Activated CD8-positive, alpha-beta T cell treated with anti-CD3 and anti-CD28 coated beads, Interleukin-2, amount 10 ng/mL, durations not matched to agents 7 days and 5 days (primary cell): ENCODE measurements around the gene SREBF2. TPM values are rescaled to one million over a fixed set of nuclear protein-coding genes. Genes with fewer than 3 reads are reported as not detected.

ENCODE experiments used
- ATAC-seq: fragments of 150-1000 bp; cut with Tn5 transposase; one replicate; pipeline ENCODE4 v1.10.0; 2021; ENCODE audit warnings: moderate library complexity
- CTCF ChIA-PET: fragments of 350-600 bp; sonication (Branson Sonifier 250); formaldehyde crosslinking; loops from one replicate; lab custom pipeline; 2021; ENCODE audit warnings: antibody characterized with exemption; lab: Charles Lee
- POLR2A ChIA-PET: fragments of 350-600 bp; sonication (Branson Sonifier 250); formaldehyde crosslinking; loops from one replicate; lab custom pipeline; 2021; ENCODE audit warnings: antibody characterized with exemption; lab: Charles Lee
- DNase-seq: peaks from one replicate; pipeline ENCODE4 v3.0.0-alpha.2; 2020
- H3K27ac Mint-ChIP-seq: one replicate; pipeline ENCODE4 v1.8.0; 2021; ENCODE audit warnings: mild to moderate bottlenecking, mixed read lengths
- H3K27me3 Mint-ChIP-seq: one replicate; pipeline ENCODE4 v1.8.0; 2021; ENCODE audit warnings: low read depth, mixed read lengths
- H3K36me3 Mint-ChIP-seq: one replicate; pipeline ENCODE4 v1.8.0; 2021; ENCODE audit warnings: low read depth, mixed read lengths
- H3K4me1 Mint-ChIP-seq: one replicate; pipeline ENCODE4 v1.8.0; 2021; ENCODE audit warnings: low read depth, mixed read lengths
- H3K4me3 Mint-ChIP-seq: one replicate; pipeline ENCODE4 v1.8.0; 2021; ENCODE audit warnings: mild to moderate bottlenecking, mixed read lengths
- H3K9me3 Mint-ChIP-seq: one replicate; pipeline ENCODE4 v1.8.0; 2022; ENCODE audit warnings: mixed read lengths; ENCODE audit not compliant: insufficient read depth
- total RNA-seq, 2 experiments: library from RNA; stranded (reverse); gene quantifications; one replicate each; pipeline ENCODE4 v1.2.3, GENCODE V29; 2021

The SREBF2 gene
- total RNA-seq, 2 experiments from 2014 or later, result 93.0 to 93.7 TPM

DNA sequence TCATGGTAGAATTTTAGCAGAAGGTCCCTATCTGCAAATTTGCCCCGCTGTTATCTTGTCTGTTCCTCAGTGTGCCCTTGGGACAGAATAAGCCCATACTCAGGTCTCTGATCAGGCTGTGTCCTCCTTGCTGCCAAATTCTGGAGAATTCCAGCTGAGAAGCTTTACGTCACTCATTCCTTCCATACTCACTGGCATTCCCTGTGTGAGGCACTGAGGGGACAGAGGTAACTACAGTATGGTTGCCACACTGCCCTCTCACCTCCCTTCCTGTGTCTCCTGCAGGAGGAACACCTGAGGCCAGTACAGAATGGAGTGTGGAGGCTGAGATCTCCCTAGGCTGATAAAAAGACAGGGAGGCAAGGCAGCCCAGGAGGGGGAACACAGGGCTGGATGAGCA lies 50.5 kb downstream of the SREBF2 start:
- no peak overlapping the region for H3K27ac Mint-ChIP-seq
- ChIA-PET POLR2A (no interaction called here), CTCF (no interaction called here)
- H3K36me3 Mint-ChIP-seq, result peaks cover 67% of the 10 kb centered on the region
- DNase-seq, result no peak
- H3K4me1 Mint-ChIP-seq, result peaks cover 5% of the 10 kb centered on the region
- no peaks in the 10 kb centered on the region for H3K9me3 Mint-ChIP-seq
- H3K4me3 Mint-ChIP-seq, result no peak overlapping the region
- no peaks in the 10 kb centered on the region for H3K27me3 Mint-ChIP-seq
- peak; percentile 8 for ATAC-seq

- ChIA-PET POLR2A (interaction anchor here (0.7 kb wide), 1 partner anchor 10 kb away, joined by 8 read pairs; no protein-coding TSS in a partner anchor), CTCF (interaction anchor here (0.9 kb wide), 1 partner anchor 9 kb away, joined by 3 read pairs; no protein-coding TSS in a partner anchor)
- ATAC-seq (no peak), DNase-seq (no peak)
- peaks cover 65% of the 10 kb centered on the region for H3K36me3 Mint-ChIP-seq
- H3K27ac Mint-ChIP-seq, result no peak overlapping the region
- H3K9me3 Mint-ChIP-seq, result no peaks in the 10 kb centered on the region
- no peak overlapping the region for H3K4me3 Mint-ChIP-seq
- no peaks in the 10 kb centered on the region for H3K27me3 Mint-ChIP-seq
- peaks cover 5% of the 10 kb centered on the region for H3K4me1 Mint-ChIP-seq
Measured at GRCh38 chr22:41885116-41885515, 52.2 kb downstream of the SREBF2 start.

- no peaks in the 10 kb centered on the region for H3K27me3 Mint-ChIP-seq
- no peak overlapping the region for H3K4me3 Mint-ChIP-seq
- DNase-seq (no peak), ATAC-seq (no peak)
- H3K27ac Mint-ChIP-seq, result no peak overlapping the region
- ChIA-PET POLR2A (interaction anchor here (0.7 kb wide), 1 partner anchor 10 kb away, joined by 8 read pairs; no protein-coding TSS in a partner anchor), CTCF (interaction anchor here (0.9 kb wide), 1 partner anchor 9 kb away, joined by 3 read pairs; no protein-coding TSS in a partner anchor)
- H3K4me1 Mint-ChIP-seq, result peaks cover 5% of the 10 kb centered on the region
- H3K36me3 Mint-ChIP-seq, result peaks cover 67% of the 10 kb centered on the region
- no peaks in the 10 kb centered on the region for H3K9me3 Mint-ChIP-seq
Measured at GRCh38 chr22:41885516-41885915, 52.6 kb downstream of the SREBF2 start.

DNA sequence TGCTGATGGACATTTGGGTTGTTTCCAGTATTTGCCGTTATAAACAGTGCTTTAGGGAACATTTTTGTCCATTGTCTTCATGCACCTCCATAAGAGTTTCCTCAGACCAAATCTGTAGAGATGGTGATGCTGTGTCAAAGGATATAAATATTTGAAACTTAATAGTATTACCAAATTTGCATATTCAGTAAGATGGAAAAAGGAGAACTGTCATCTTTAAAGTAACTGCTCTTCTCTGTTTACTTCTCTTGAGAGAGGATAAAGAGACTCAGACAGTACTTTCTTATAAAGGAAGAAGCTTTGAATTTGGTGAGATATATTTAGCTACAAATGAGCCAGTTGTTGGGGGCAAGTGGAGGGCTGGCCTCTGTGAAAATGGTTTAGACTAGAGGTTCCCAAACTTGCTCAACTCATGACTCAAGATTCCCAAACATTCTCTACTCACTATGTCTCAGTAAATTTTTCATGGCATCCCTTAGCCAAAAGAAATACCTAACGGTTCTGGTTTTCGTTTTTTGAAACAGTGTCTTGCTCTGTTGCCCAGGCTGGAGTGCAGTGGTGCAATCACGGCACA lies 55.8 kb downstream of the SREBF2 start:
- ATAC-seq (no peak), DNase-seq (no peak)
- Mint-ChIP-seq H3K9me3 (no peaks in the 10 kb centered on the region), H3K36me3 (peaks cover 58% of the 10 kb centered on the region), H3K4me3 (no peak overlapping the region), H3K27me3 (no peaks in the 10 kb centered on the region), H3K4me1 (no peaks in the 10 kb centered on the region), H3K27ac (no peak overlapping the region)
- ChIA-PET POLR2A (no interaction called here), CTCF (interaction anchor here (1.0 kb wide), 2 partner anchors 26 to 37 kb away, joined by 3 read pairs; no protein-coding TSS in a partner anchor)

GRCh38 chr22:41891407-41891806 lies 58.5 kb downstream of the SREBF2 start:
- Mint-ChIP-seq H3K36me3 (peaks cover 49% of the 10 kb centered on the region), H3K9me3 (no peaks in the 10 kb centered on the region), H3K27ac (no peak overlapping the region), H3K4me1 (no peaks in the 10 kb centered on the region), H3K27me3 (no peaks in the 10 kb centered on the region), H3K4me3 (no peak overlapping the region)
- ChIA-PET CTCF (no interaction called here), POLR2A (no interaction called here)
- ATAC-seq (no peak), DNase-seq (no peak)

DNA sequence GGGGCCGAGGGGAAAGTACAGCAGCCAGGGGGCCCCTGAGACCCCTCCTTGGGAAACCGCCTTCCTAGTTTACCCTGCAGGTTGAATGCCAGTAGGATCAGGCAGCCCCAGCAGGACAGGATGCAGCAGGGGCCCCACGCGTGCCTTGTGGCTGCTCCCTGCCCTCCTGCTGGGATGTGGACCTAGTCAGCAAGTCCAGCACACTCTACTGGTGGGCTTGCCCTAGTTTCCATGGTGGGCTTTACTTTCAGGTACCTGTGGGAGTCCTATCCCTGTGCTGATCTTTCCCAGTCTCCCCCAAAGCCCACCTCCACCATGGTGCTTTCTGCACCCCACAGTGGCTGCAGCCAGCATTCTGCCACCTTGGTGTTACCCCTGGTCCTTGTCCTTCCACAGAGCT lies 59.8 kb downstream of the SREBF2 start:
- H3K27me3 Mint-ChIP-seq, result no peaks in the 10 kb centered on the region
- ATAC-seq (no peak), DNase-seq (no peak)
- no peak overlapping the region for H3K4me3 Mint-ChIP-seq
- ChIA-PET CTCF (no interaction called here), POLR2A (no interaction called here)
- H3K4me1 Mint-ChIP-seq, result no peaks in the 10 kb centered on the region
- H3K36me3 Mint-ChIP-seq, result peaks cover 44% of the 10 kb centered on the region
- no peaks in the 10 kb centered on the region for H3K9me3 Mint-ChIP-seq
- H3K27ac Mint-ChIP-seq, result peak overlapping the region; percentile 8

DNA sequence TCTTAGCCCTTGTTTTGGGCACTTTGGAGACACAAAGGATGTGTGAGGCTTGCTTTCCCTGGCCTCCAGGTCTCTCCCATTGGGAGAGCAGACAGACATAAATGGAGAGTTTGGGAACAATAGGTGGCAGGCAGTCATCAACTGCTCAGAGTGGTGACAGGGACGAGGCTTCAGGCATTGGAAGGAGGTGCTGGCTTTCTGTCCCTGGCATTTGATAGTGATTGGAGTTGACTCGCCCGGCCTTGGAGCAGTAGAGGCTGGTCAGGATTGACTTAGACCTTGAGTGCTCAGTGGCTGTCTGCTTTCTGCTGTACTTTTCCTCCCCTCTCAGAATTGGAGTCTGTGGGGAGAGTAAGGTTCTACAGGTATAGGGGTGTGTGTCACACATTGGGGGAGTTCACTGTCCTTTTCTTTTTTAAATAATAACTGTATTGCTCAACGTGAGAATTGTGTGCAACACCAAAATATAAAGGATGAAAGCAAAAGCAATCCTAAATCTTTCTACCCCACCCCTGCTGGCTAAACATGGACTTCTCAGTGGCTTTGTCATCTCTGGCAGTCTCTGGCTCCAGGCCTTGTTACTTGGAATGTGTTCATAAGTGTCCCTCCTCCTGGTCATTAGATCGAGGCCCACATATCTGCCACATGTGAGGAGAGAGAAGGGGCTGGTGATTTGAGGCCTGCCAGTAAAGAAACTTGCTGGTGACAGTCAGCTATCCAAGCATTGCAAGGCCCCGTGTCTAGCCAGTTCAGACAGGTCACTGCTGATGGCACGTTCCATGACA lies 60.9 kb downstream of the SREBF2 start:
- DNase-seq (no peak), ATAC-seq (no peak)
- Mint-ChIP-seq H3K4me1 (no peaks in the 10 kb centered on the region), H3K4me3 (no peak overlapping the region), H3K27me3 (no peaks in the 10 kb centered on the region), H3K9me3 (no peaks in the 10 kb centered on the region), H3K36me3 (peaks cover 43% of the 10 kb centered on the region), H3K27ac (no peak overlapping the region)
- ChIA-PET CTCF (interaction anchor here (1.1 kb wide), 1 partner anchor 9 kb away, joined by 3 read pairs; no protein-coding TSS in a partner anchor), POLR2A (no interaction called here)

GRCh38 chr22:41898645-41899044 lies 65.7 kb downstream of the SREBF2 start:
- Mint-ChIP-seq H3K9me3 (no peaks in the 10 kb centered on the region), H3K36me3 (peaks cover 38% of the 10 kb centered on the region), H3K4me1 (no peaks in the 10 kb centered on the region), H3K27me3 (no peaks in the 10 kb centered on the region), H3K4me3 (no peak overlapping the region), H3K27ac (no peak overlapping the region)
- DNase-seq (no peak), ATAC-seq (no peak)
- ChIA-PET POLR2A (no interaction called here), CTCF (no interaction called here)

GRCh38 chr22:41899110-41899509 lies 66.2 kb downstream of the SREBF2 start:
- Mint-ChIP-seq H3K4me3 (no peak overlapping the region), H3K27ac (no peak overlapping the region), H3K4me1 (no peaks in the 10 kb centered on the region), H3K36me3 (peaks cover 39% of the 10 kb centered on the region), H3K9me3 (no peaks in the 10 kb centered on the region), H3K27me3 (no peaks in the 10 kb centered on the region)
- DNase-seq, result no peak
- ChIA-PET POLR2A (interaction anchor here (0.5 kb wide), 1 partner anchor 32 kb away, joined by 3 read pairs; no protein-coding TSS in a partner anchor), CTCF (no interaction called here)
- ATAC-seq, result no peak

- peaks cover 37% of the 10 kb centered on the region for H3K36me3 Mint-ChIP-seq
- POLR2A ChIA-PET, result interaction anchor here (1.3 kb wide), 1 partner anchor 40 kb away, joined by 4 read pairs; no protein-coding TSS in a partner anchor
- CTCF ChIA-PET, result no interaction called here
Measured at GRCh38 chr22:41899992-41900651, 67.2 kb downstream of the SREBF2 start.

GRCh38 chr22:41900652-41901312 lies 67.9 kb downstream of the SREBF2 start:
- ChIA-PET CTCF (no interaction called here), POLR2A (interaction anchor here (1.3 kb wide), 1 partner anchor 40 kb away, joined by 4 read pairs; no protein-coding TSS in a partner anchor)
- Mint-ChIP-seq H3K36me3 (peaks cover 39% of the 10 kb centered on the region), H3K9me3 (no peaks in the 10 kb centered on the region), H3K27ac (no peak overlapping the region), H3K4me1 (no peaks in the 10 kb centered on the region), H3K4me3 (no peak overlapping the region), H3K27me3 (no peaks in the 10 kb centered on the region)
- ATAC-seq, result no peak
- DNase-seq, result no peak

More at GRCh38 chr22:41899992-41900651, 67.2 kb downstream of the SREBF2 start:
- no peaks in the 10 kb centered on the region for H3K4me1 Mint-ChIP-seq
- H3K4me3 Mint-ChIP-seq, result no peak overlapping the region
- H3K27me3 Mint-ChIP-seq, result no peaks in the 10 kb centered on the region
- DNase-seq (no peak), ATAC-seq (no peak)
- no peaks in the 10 kb centered on the region for H3K9me3 Mint-ChIP-seq
- no peak overlapping the region for H3K27ac Mint-ChIP-seq
